Sigmoid colon (tissue), 4 donors: Measurements from ENCODE around the gene REG3G.

ENCODE experiments used
- CTCF ChIP-seq, 4 experiments: fragments of 450-650 bp in 3 of 4; fragments of 200-600 bp in 1 of 4; IDR thresholded peaks; one replicate each; pipeline ENCODE4 v1.5.1; 2016 to 2019; ENCODE audit warnings: antibody characterized with exemption in 4 of 4, mild to moderate bottlenecking in 3 of 4, moderate library complexity in 2 of 4
- POLR2AphosphoS5 ChIP-seq, 4 donors: sonication (generic); formaldehyde crosslinking; IDR thresholded peaks; one replicate each; pipeline ENCODE4 v1.6.1; 2017; ENCODE audit warnings: antibody characterized with exemption in 4 of 4

- TF ChIP-seq CTCF (IDR thresholded peaks at IDR 0.05): no peak
- TF ChIP-seq POLR2AphosphoS5 (IDR thresholded peaks at IDR 0.05): no peak
Measured at GRCh38 chr2:78980152-78980465, 45.4 kb upstream of the REG3G start.
